ENCODE data around the gene CENPX. TPM values are rescaled to one million over a fixed set of nuclear protein-coding genes. Genes with fewer than 3 reads are reported as not detected.

CENPX gene
- total RNA-seq, 8 experiments from 2014 or later: 40.6 to 116 (median 53.3) TPM

- in situ Hi-C loops (cut with MboI; ENCODE audit: low pct_unique_long_range_greater_than_20kb in 2 of 9, low sequenced_read_pairs in 9 of 9, unreplicated experiment in 9 of 9): no loop called here
- Histone ChIP-seq H3K27ac (peak within 1 kb of the TSS; percentile 99), H3K4me1 (replicated peaks in 1 of 2) (peaks cover 6 to 8% of the 10 kb centered on the region in 2 donors), H3K4me3 (peak within 1 kb of the TSS; percentile 75 to 96 (median 93))
- peak; percentile 74 to 90 (median 88) for ATAC-seq (replicated peaks in 6 of 8)
- WGBS, 10 experiments: no CpG with 5 or more reads among the region's 76 CpGs
Observed at GRCh38 chr17:81977211-81977808, 45.4 kb downstream of the CENPX start, which contains the start of gene ASPSCR1. Gene ASPSCR1, plus strand, starts transcription at chr17:81977629. Its CDS starts 18 bp downstream, at chr17:81977647.

- ATAC-seq (replicated peaks in 6 of 8): peak in 6 of 8 experiments; percentile 3 to 13 (median 10)
- H3K4me1 ChIP-seq (replicated peaks in 1 of 2): peaks cover 6 to 8% of the 10 kb centered on the region in 2 donors
- in situ Hi-C loops (cut with MboI; ENCODE audit: low pct_unique_long_range_greater_than_20kb in 2 of 9, low sequenced_read_pairs in 9 of 9, unreplicated experiment in 9 of 9): no loop called here
- peak overlapping the region; percentile 75 to 96 (median 93) for H3K4me3 ChIP-seq
- WGBS, 10 experiments: 0 to 90% (median 28%) methylated on average over 1 to 12 of the region's 30 CpGs; no CpG with 5 or more reads in 4 of the 10 experiments
- H3K27ac ChIP-seq: peak overlapping the region; percentile 99
Observed at GRCh38 chr17:81976332-81977210, 46.1 kb downstream of the CENPX start.

DNA sequence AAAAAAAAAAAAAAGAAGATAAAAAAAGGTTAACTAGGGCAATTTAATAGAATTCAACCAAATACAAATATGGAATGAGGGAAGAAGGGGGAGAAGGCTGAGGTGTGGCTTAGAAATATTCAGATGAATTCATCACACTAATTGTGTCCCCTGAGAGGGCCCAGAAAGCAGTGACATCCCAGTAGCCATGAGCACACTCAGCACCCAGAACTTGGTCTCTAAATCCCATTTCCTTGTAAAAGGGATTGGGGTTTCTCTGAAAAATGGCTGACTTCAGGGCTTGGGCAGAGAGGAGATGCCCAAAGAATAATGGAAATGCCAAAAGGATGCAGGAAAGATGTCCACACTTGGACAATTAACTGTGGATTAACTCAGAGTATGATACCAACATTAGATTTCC lies 49.2 kb downstream of the CENPX start:
- in situ Hi-C loops (cut with MboI; ENCODE audit: low pct_unique_long_range_greater_than_20kb in 2 of 9, low sequenced_read_pairs in 9 of 9, unreplicated experiment in 9 of 9): no loop called here
- H3K27ac ChIP-seq: no peak overlapping the region
- no peak for ATAC-seq (replicated peaks in 6 of 8)
- peaks cover 1 to 6% of the 10 kb centered on the region in 2 donors for H3K4me1 ChIP-seq (replicated peaks in 1 of 2)
- no peak overlapping the region for H3K4me3 ChIP-seq

DNA sequence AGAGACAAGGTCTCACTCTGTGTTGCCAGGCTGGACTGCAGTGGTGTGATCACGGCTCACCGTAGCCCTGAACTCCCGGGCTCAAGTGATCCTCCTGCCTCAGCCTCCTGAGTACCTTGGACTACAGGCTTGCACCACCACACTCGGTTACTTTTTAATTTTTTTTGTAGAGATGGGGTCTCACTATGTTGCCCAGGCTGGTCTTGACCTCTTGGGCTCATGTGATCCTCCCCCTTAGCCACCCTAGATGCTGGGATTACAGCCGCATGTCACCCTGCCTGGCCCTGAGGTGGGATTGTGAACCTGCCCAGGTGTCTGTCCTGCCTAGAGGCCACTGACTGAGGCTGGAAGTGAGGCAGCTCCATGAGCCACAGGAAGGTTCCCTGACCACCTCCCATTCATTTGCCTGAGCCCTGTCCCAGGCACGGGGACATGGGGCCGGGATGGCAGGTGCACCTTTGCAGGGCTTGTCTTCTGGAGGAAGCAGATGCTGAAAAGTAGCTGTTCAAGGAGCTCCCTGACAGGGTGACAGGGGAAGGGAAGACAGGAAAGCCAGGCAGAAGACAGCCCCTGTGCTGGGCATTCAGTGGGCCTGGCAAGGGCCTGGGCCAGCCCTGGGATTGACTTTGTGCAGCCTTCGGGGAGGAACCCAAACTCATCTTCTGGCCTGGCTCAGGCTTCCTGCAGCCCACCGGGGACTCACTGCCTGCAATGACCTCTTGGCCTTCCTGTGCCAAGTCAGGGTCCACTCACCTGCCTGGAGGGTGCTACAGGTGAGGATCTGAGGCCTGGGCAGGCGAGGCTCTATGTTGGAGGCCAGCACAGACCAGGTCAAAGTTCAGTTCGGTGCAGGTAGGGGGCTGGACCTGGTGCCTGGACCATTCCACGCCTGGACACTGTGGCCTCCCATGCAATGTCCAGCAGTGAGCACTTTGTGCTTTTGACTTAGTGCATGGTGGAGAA lies 53.5 kb downstream of the CENPX start:
- 60 to 100% (median 93%) methylated on average over 1 to 7 of the region's 12 CpGs; no CpG with 5 or more reads in 1 of the 10 experiments for WGBS, 10 experiments
- in situ Hi-C loops (cut with MboI; ENCODE audit: low pct_unique_long_range_greater_than_20kb in 2 of 9, low sequenced_read_pairs in 9 of 9, unreplicated experiment in 9 of 9): no loop called here
- Histone ChIP-seq H3K4me1 (replicated peaks in 1 of 2) (peaks cover 24 to 26% of the 10 kb centered on the region in 2 donors), H3K4me3 (no peak overlapping the region), H3K27ac (no peak overlapping the region)
- ATAC-seq (replicated peaks in 6 of 8): no peak

Other genes with a start within 250 kb of the CENPX start
- under 1 TPM in 4 of 8 experiments, not detected in 4; 0.14 to 0.66 (median 0.32) TPM for gene GCGR, start 218.7 kb downstream of the CENPX start, total RNA-seq
- 100 to 1,000 TPM in 4 of 8 experiments, 10 to 100 TPM in 4; 18.1 to 139 (median 101) TPM for gene MCRIP1, start 189.6 kb downstream of the CENPX start, total RNA-seq
- gene PPP1R27, start 187.8 kb downstream of the CENPX start, total RNA-seq: 1 to 10 TPM in 4 of 8 experiments, under 1 TPM in 3, not detected in 1; 0.73 to 1.3 (median 1.1) TPM
- 100 to 1,000 TPM; 116 to 461 (median 257) TPM for gene P4HB, start 162.3 kb downstream of the CENPX start, total RNA-seq
- 100 to 1,000 TPM in 5 of 8 experiments, 10 to 100 TPM in 3; 44.7 to 276 (median 151) TPM for gene ARHGDIA, start 151.5 kb downstream of the CENPX start, total RNA-seq
- 100 to 1,000 TPM in 3 of 8 experiments, 10 to 100 TPM in 5; 52.7 to 176 (median 78.1) TPM for gene ALYREF, start 131.3 kb downstream of the CENPX start, total RNA-seq
- gene ANAPC11, start 131.2 kb downstream of the CENPX start, total RNA-seq: 100 to 1,000 TPM in 6 of 8 experiments, 10 to 100 TPM in 2; 80.4 to 181 (median 120) TPM
- under 1 TPM in 7 of 8 experiments, not detected in 1; 0.15 to 0.92 (median 0.43) TPM for gene NPB, start 120.6 kb downstream of the CENPX start, total RNA-seq
- 10 to 100 TPM; 11.3 to 40.6 (median 16.0) TPM for gene PCYT2, start 111.5 kb downstream of the CENPX start, total RNA-seq
- 10 to 100 TPM in 7 of 8 experiments, 1 to 10 TPM in 1; 7.2 to 37.9 (median 14.5) TPM for gene SIRT7, start 104.7 kb downstream of the CENPX start, total RNA-seq
- gene MAFG, start 95.1 kb downstream of the CENPX start, total RNA-seq: 10 to 100 TPM in 5 of 8 experiments, 1 to 10 TPM in 3; 6.6 to 23.9 (median 15.4) TPM
- gene PYCR1, start 85.6 kb downstream of the CENPX start, total RNA-seq: 10 to 100 TPM; 31.5 to 97.7 (median 54.0) TPM
- 1 to 10 TPM in 2 of 8 experiments, under 1 TPM in 6; 0.10 to 1.4 (median 0.47) TPM for gene MYADML2, start 75.6 kb downstream of the CENPX start, total RNA-seq
- 1 to 10 TPM in 2 of 8 experiments, under 1 TPM in 4, not detected in 2; 0.08 to 1.3 (median 0.40) TPM for gene NOTUM, start 61.7 kb downstream of the CENPX start, total RNA-seq
- gene ASPSCR1, start 45.2 kb downstream of the CENPX start, total RNA-seq: 10 to 100 TPM; 17.3 to 35.1 (median 26.7) TPM
- gene LRRC45, start 427 bp upstream of the CENPX start, total RNA-seq: 10 to 100 TPM in 5 of 8 experiments, 1 to 10 TPM in 3; 2.8 to 18.1 (median 10.7) TPM
- gene RAC3, start 8.8 kb upstream of the CENPX start, total RNA-seq: 10 to 100 TPM in 6 of 8 experiments, 1 to 10 TPM in 2; 1.8 to 92.9 (median 52.3) TPM
- gene DCXR, start 14.8 kb upstream of the CENPX start, total RNA-seq: 10 to 100 TPM; 55.7 to 94.5 (median 80.7) TPM
- 10 to 100 TPM; 19.3 to 38.6 (median 28.5) TPM for gene RFNG, start 28.9 kb upstream of the CENPX start, total RNA-seq
- 10 to 100 TPM; 54.6 to 97.9 (median 78.2) TPM for gene GPS1, start 29.0 kb upstream of the CENPX start, total RNA-seq
- gene DUS1L, start 42.9 kb upstream of the CENPX start, total RNA-seq: 10 to 100 TPM; 32.3 to 91.1 (median 47.2) TPM
- 100 to 1,000 TPM in 4 of 8 experiments, 10 to 100 TPM in 4; 32.4 to 333 (median 89.0) TPM for gene FASN, start 75.4 kb upstream of the CENPX start, total RNA-seq
- 10 to 100 TPM; 13.6 to 68.8 (median 26.1) TPM for gene CCDC57, start 190.0 kb upstream of the CENPX start, total RNA-seq
- gene SLC16A3, start 206.2 kb upstream of the CENPX start, total RNA-seq: 100 to 1,000 TPM in 2 of 8 experiments, 10 to 100 TPM in 5, 1 to 10 TPM in 1; 7.6 to 117 (median 16.2) TPM